ENCODE data around the gene DST.

DST gene

DNA sequence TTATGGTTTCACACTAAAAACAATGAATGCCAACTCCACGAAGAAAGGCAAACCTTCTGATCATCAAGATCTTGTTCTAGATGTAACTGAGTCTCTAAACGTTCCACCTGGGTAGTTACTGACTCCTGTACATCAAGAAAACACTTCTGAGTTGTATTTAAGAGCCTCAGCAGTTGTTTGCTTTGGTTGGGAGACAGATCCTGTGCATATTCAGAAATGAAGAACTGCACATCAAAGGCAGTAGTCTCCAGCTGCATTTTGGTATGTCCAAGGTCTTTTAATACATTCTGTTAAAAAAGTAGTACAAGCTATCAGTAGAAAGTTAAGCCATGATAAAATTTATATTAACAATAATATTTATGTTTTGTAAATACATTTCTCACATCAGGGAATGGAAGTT is 41.3 kb downstream of the DST start:
- Histone ChIP-seq H4K20me1 (no peaks in the 10 kb centered on the region), H3K4me2 (no peak overlapping the region), H3K4me1 (no peaks in the 10 kb centered on the region), H3K27ac (no peak overlapping the region), H3K36me3 (peaks cover 10 to 71% (median 43%) of the 10 kb centered on the region in 11 experiments; a peak in 20 of 22 replicates), H3K4me3 (no peak overlapping the region), H3K27me3 (no peaks in the 10 kb centered on the region), H3K9me3 (replicated peaks in 1 of 11) (no peaks in the 10 kb centered on the region), H3K9ac (no peak overlapping the region)
- no peak for TF ChIP-seq Cebpa-rat (IDR thresholded peaks at IDR 0.05)

DNA sequence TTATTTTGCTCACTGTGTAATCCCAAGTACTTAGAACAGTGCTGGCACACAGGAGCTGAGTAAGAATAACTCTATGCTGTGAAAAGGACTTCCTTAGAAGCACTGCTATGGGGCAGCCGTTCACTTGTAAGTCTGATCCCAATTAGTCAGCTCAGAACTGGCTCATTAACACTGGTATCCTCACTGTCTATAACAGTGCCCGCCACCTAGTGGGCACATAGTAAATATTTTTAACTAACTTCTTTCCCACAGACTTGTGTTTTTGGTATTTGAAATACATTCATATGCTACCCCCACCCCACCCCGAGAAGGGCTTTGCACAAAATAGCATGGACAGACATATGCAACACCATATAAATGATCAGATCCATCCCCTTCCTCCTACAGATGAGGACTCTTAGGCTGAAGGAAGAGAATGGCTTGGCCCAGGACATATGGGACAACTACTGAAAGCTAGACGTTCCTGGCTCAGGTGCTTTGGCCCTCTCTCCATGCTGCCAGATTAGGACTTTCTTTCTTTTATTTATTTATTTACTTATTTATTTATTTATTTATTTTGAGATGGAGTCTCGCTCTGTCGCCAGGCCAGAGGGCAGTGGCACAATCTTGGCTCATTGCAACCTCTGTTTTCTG is 47.1 kb downstream of the DST start:
- Histone ChIP-seq H3K4me3 (no peak overlapping the region), H3K4me1 (peaks cover 0 to 35% (median 19%) of the 10 kb centered on the region in 10 experiments; a peak in 14 of 20 replicates), H4K20me1 (peaks cover 0 to 8% (median 0%) of the 10 kb centered on the region in 11 experiments; a peak in 4 of 22 replicates), H3K4me2 (peak overlapping the region in 3 of 11 experiments; percentile 66 to 86 (median 80); a peak in 3 of 22 replicates), H3K27ac (peak overlapping the region in 1 of 11 experiments; percentile 51; a peak in 1 of 22 replicates), H3K27me3 (no peaks in the 10 kb centered on the region), H3K9me3 (replicated peaks in 1 of 11) (no peaks in the 10 kb centered on the region), H3K9ac (no peak overlapping the region), H3K36me3 (peaks cover 25 to 53% (median 41%) of the 10 kb centered on the region in 11 experiments)
- no peak for TF ChIP-seq Cebpa-rat (IDR thresholded peaks at IDR 0.05)

DNA sequence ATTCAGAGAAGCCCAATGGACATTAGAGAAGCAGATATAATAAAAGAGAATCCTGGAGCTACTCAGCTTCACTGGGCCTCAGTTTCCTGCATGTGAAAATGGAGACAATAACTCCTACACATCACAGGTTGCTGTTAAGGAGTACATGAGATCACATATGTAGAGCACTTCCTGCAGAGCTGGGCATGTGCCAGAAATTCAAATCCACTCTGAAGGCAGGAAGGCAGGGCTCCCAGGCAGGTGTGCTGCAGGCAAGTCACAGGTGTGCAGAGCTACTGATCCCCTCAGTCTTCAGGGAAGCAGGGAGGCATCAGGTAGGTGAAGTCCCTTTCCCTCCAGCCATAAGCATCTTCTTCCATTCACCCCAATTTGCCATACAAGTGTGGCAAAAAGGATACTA is 48.0 kb downstream of the DST start:
- H3K27me3 ChIP-seq = no peaks in the 10 kb centered on the region
- peaks cover 0 to 35% (median 19%) of the 10 kb centered on the region in 10 experiments; a peak in 14 of 20 replicates for H3K4me1 ChIP-seq
- H3K9me3 ChIP-seq (replicated peaks in 1 of 11) = no peaks in the 10 kb centered on the region
- H3K4me2 ChIP-seq = peak overlapping the region in 5 of 11 experiments; percentile 38 to 86 (median 66); a peak in 7 of 22 replicates
- H4K20me1 ChIP-seq = peaks cover 0 to 8% (median 0%) of the 10 kb centered on the region in 11 experiments; a peak in 4 of 22 replicates
- TF ChIP-seq Cebpa-rat (IDR thresholded peaks at IDR 0.05) = no peak
- peaks cover 27 to 49% (median 36%) of the 10 kb centered on the region in 11 experiments for H3K36me3 ChIP-seq
- H3K4me3 ChIP-seq = no peak overlapping the region
- H3K27ac ChIP-seq = peak overlapping the region in 1 of 11 experiments; percentile 51; a peak in 1 of 22 replicates
- H3K9ac ChIP-seq = no peak overlapping the region

- Histone ChIP-seq H3K9me3 (replicated peaks in 1 of 11) (no peaks in the 10 kb centered on the region), H3K36me3 (peaks cover 27 to 53% (median 32%) of the 10 kb centered on the region in 11 experiments), H3K27ac (peak overlapping the region in 3 of 11 experiments; percentile 1 to 51 (median 21); a peak in 2 of 22 replicates), H3K27me3 (no peaks in the 10 kb centered on the region), H3K4me2 (peak overlapping the region in 7 of 11 experiments; percentile 23 to 86 (median 66); a peak in 12 of 22 replicates), H3K4me1 (peaks cover 0 to 35% (median 19%) of the 10 kb centered on the region in 10 experiments; a peak in 14 of 20 replicates), H3K4me3 (no peak overlapping the region), H4K20me1 (peaks cover 0 to 8% (median 0%) of the 10 kb centered on the region in 11 experiments; a peak in 4 of 22 replicates), H3K9ac (0 out of 22 replicates have a peak overlapping the region, but pooled peaks of 1 of the 11 experiments have one; percentile 27)
- no peak for TF ChIP-seq Cebpa-rat (IDR thresholded peaks at IDR 0.05)
Measured at GRCh38 chr6:56593801-56594318, 48.8 kb downstream of the DST start.

- no peaks in the 10 kb centered on the region for H3K27me3 ChIP-seq
- H3K27ac ChIP-seq = no peak overlapping the region
- H3K4me1 ChIP-seq = no peaks in the 10 kb centered on the region
- H3K4me2 ChIP-seq = no peak overlapping the region
- H3K36me3 ChIP-seq = peaks cover 0 to 32% (median 4%) of the 10 kb centered on the region in 11 experiments; a peak in 6 of 22 replicates
- H4K20me1 ChIP-seq = no peaks in the 10 kb centered on the region
- H3K4me3 ChIP-seq = no peak overlapping the region
- no peak for TF ChIP-seq Cebpa-rat (IDR thresholded peaks at IDR 0.05)
- no peak overlapping the region for H3K9ac ChIP-seq
- H3K9me3 ChIP-seq (replicated peaks in 1 of 11) = no peaks in the 10 kb centered on the region
Measured at GRCh38 chr6:56582236-56582635, 60.5 kb downstream of the DST start.

DNA sequence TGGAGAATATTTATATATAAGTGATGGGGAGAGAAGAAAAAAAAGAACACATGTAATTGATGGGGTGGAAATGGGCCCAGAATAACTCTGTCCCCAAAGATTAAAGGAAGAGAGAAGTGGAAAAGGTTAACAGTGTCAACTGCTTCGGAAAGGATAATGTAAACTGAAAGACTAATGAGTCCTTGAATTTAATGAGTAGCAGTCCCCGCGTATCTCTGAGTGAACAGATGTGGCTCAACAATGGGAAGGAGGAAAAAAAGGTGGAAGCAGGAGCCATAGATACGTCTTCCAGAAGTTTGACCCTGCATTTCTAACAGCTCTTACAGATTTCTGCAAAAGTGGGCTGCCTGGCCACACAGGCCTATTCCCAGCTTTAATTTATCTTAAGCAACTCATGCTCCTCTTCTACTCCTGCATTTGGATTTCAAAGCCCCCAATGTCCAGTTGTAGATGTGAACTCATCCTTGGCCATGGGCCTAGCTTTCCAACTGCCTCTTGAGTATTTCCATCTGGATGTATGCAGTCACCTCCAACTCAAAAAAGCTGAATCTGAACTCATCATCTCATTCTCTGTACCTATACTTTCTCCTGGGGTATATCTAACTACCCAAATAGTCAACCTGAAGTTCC is 61.3 kb downstream of the DST start:
- Histone ChIP-seq H3K4me1 (no peaks in the 10 kb centered on the region), H3K36me3 (peaks cover 0 to 36% (median 4%) of the 10 kb centered on the region in 11 experiments; a peak in 11 of 22 replicates), H3K9me3 (replicated peaks in 1 of 11) (no peaks in the 10 kb centered on the region), H3K27ac (no peak overlapping the region), H3K4me2 (no peak overlapping the region), H3K4me3 (no peak overlapping the region), H3K27me3 (no peaks in the 10 kb centered on the region), H3K9ac (no peak overlapping the region), H4K20me1 (no peaks in the 10 kb centered on the region)
- TF ChIP-seq Cebpa-rat (IDR thresholded peaks at IDR 0.05) = no peak

DNA sequence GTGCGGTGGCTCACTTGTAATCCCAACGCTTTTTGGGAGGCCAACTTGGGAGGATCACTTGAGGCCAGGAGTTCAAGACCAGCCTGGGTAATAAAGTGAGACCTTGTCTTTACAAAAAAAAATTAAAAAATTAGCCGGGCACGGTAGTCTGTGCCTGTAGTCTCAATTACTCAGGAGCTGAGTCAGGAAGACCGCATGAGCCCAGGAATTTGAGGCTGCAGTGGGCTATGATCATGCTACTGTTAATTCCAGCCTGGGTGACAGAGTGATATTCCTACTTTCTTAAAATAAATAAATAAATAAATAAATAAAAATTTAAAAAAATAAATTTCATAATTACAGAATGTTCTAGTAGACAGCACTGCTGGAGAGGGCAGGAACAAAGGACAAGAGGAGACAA is 62.4 kb downstream of the DST start:
- Histone ChIP-seq H4K20me1 (no peaks in the 10 kb centered on the region), H3K27me3 (no peaks in the 10 kb centered on the region), H3K4me3 (no peak overlapping the region), H3K27ac (no peak overlapping the region), H3K4me2 (no peak overlapping the region), H3K4me1 (no peaks in the 10 kb centered on the region), H3K9me3 (replicated peaks in 1 of 11) (no peaks in the 10 kb centered on the region), H3K36me3 (peaks cover 0 to 47% (median 8%) of the 10 kb centered on the region in 11 experiments; a peak in 11 of 22 replicates), H3K9ac (no peak overlapping the region)
- no peak for TF ChIP-seq Cebpa-rat (IDR thresholded peaks at IDR 0.05)

- no peaks in the 10 kb centered on the region for H3K9me3 ChIP-seq (replicated peaks in 1 of 11)
- no peaks in the 10 kb centered on the region for H3K4me1 ChIP-seq
- no peaks in the 10 kb centered on the region for H3K27me3 ChIP-seq
- H4K20me1 ChIP-seq = no peaks in the 10 kb centered on the region
- H3K36me3 ChIP-seq = peaks cover 0 to 47% (median 8%) of the 10 kb centered on the region in 11 experiments; a peak in 11 of 22 replicates
- no peak overlapping the region for H3K4me2 ChIP-seq
- H3K9ac ChIP-seq = no peak overlapping the region
- no peak overlapping the region for H3K4me3 ChIP-seq
- no peak for TF ChIP-seq Cebpa-rat (IDR thresholded peaks at IDR 0.05)
- H3K27ac ChIP-seq = no peak overlapping the region
Measured at GRCh38 chr6:56579155-56579851, 63.4 kb downstream of the DST start.

DNA sequence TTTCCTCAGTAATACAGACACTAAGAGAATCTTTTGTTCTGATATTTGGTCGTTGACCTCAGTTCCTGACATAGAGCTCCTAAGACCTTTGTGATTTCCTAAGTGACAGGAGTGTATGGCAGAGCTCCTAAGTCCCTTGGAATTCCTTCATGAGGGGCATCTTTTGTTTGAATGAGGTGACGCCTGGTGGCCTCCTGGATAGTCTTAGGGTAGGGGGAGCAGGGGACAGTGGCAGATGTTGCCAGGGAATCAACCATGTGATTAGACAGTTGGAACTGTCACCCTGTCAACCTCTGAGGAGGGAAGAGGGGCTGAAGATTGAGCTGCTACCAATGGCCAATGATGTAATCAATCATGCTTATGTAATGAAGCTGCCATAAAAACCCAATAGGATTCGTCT is 67.0 kb downstream of the DST start:
- H3K36me3 ChIP-seq = peaks cover 0 to 70% (median 10%) of the 10 kb centered on the region in 11 experiments; a peak in 12 of 22 replicates
- no peak overlapping the region for H3K4me2 ChIP-seq
- no peak for TF ChIP-seq Cebpa-rat (IDR thresholded peaks at IDR 0.05)
- no peaks in the 10 kb centered on the region for H3K27me3 ChIP-seq
- H3K4me1 ChIP-seq = no peaks in the 10 kb centered on the region
- no peaks in the 10 kb centered on the region for H3K9me3 ChIP-seq (replicated peaks in 1 of 11)
- no peak overlapping the region for H3K27ac ChIP-seq
- H3K9ac ChIP-seq = no peak overlapping the region
- no peaks in the 10 kb centered on the region for H4K20me1 ChIP-seq
- no peak overlapping the region for H3K4me3 ChIP-seq

All from BLaER1 treated with 17β-estradiol and CSF1 and Interleukin-3, amounts not matched to agents 10 nM and 100 nM (cell line).